Measurements from ENCODE around the gene SNRNP48.

The SNRNP48 gene

DNA sequence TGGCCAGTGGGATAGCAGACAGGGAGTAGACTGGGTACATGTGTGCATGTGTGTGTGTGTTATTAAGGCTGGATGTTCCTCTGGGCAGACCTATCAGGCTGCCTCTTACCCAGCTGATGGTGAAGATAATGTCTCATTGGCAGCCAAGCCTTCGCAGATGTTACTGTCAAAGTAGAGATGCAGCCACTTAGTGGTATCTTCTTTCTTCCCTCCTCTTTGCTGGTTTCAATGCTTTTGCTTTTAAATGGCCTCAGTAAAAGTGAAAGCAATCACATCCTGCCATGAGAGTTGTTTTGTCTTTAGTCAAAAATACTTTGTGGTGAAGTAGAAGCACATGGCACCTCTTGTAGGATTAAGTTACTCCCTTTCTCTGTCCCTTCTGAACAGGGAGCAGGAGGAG is 57.5 kb downstream of the SNRNP48 start:
- DNase-seq: no peak

- DNase-seq: no peak
Observed at GRCh38 chr6:7649037-7649810, 59.2 kb downstream of the SNRNP48 start.

GRCh38 chr6:7650878-7651277 is 60.9 kb downstream of the SNRNP48 start:
- no peak for DNase-seq

- no peak for DNase-seq
Observed at GRCh38 chr6:7652957-7653356, 63.0 kb downstream of the SNRNP48 start.

GRCh38 chr6:7656355-7656754 is 66.4 kb downstream of the SNRNP48 start:
- DNase-seq: no peak

DNA sequence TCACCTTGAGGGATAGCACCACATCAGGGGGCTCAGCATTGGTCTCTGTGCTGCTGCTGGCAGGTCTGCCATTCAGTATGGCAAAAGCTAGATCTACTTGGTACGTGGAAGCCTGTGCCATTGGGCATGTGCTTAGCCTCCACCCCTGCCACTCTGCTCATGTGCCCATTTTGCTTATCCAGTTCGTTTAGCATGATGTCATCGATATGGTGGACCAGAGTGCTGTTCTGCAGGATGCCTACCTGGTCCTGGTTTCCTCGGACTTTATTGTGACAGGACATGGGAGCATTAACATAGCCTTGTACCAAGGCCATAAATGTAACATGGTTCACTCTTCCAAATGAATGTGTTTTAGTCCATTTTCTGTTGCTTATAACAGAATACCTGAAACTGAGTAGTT is 68.5 kb downstream of the SNRNP48 start:
- DNase-seq: no peak

DNA sequence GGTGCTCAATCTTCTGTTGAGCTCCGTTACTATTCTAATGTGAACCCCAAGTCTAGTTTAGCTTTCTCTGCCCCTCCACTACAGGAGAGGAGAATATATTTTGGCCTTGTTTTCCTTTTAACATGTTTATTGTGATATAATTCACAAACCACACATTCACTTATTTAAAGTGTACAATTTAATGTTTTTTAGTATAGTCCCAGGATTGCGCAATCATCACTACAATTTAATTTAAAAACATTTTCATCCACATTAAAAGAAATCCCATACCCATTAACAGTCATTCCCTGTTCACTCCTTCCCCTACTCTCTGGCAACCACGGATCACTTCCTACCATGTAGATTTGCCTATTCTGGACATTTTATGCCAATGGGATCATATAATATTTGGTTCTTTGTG is 71.4 kb downstream of the SNRNP48 start:
- DNase-seq: no peak
